Fibroblast of pulmonary artery (primary cell): Measurements from ENCODE around the gene FHOD3.
A peak's percentile ranks its signal among the peaks of the same experiment; 100 is the strongest.

Experiments used
- DNase-seq: peaks from one replicate; pipeline ENCODE4 v3.0.0-alpha.2; 2010; ENCODE audit warnings: low read depth
- H3K4me3 ChIP-seq: replicated peaks from 2 replicates; pipeline ENCODE4 v1.5.1; 2011; ENCODE audit warnings: low read depth, mild to moderate bottlenecking, control low read depth, low read length, moderate library complexity
- CTCF ChIP-seq: IDR thresholded peaks from 2 replicates; pipeline ENCODE4 v1.5.1; 2011; ENCODE audit warnings: mild to moderate bottlenecking, control low read depth, low read length, inconsistent platforms; ENCODE audit errors: missing control alignments

FHOD3 gene

GRCh38 chr18:36327352-36328316 lies 30.1 kb downstream of the FHOD3 start:
- no peak overlapping the region for H3K4me3 ChIP-seq
- no peak for TF ChIP-seq CTCF
- DNase-seq, result no peak

- TF ChIP-seq CTCF, result no peak
- DNase-seq, result no peak
- H3K4me3 ChIP-seq, result no peak overlapping the region
Observed at GRCh38 chr18:36328385-36328858, 30.9 kb downstream of the FHOD3 start.

GRCh38 chr18:36328916-36329315 lies 31.4 kb downstream of the FHOD3 start:
- DNase-seq, result no peak
- TF ChIP-seq CTCF, result no peak

GRCh38 chr18:36329684-36330434 lies 32.3 kb downstream of the FHOD3 start:
- no peak for TF ChIP-seq CTCF
- no peak overlapping the region for H3K4me3 ChIP-seq
- DNase-seq, result peak; percentile 53

More at GRCh38 chr18:36328916-36329315, 31.4 kb downstream of the FHOD3 start:
- no peak overlapping the region for H3K4me3 ChIP-seq

- no peak for TF ChIP-seq CTCF
- DNase-seq, result no peak
- H3K4me3 ChIP-seq, result no peak overlapping the region
Observed at GRCh38 chr18:36330435-36331052, 33.0 kb downstream of the FHOD3 start.

- no peak for TF ChIP-seq CTCF
- DNase-seq, result no peak
- H3K4me3 ChIP-seq, result no peak overlapping the region
Observed at GRCh38 chr18:36331521-36331971, 34.0 kb downstream of the FHOD3 start.
